HuH-7.5 (cell line): Measurements from ENCODE around the gene POU3F3.
A peak's percentile ranks its signal among the peaks of the same experiment; 100 is the strongest.

ENCODE experiments used
- DNase-seq: peaks from one replicate; pipeline ENCODE4 v3.0.0; 2011; ENCODE audit warnings: low spot score

The POU3F3 gene

GRCh38 chr2:104847586-104848160 lies 6.2 kb upstream of the POU3F3 start:
- no peak for DNase-seq

GRCh38 chr2:104848526-104848925 lies 5.4 kb upstream of the POU3F3 start:
- no peak for DNase-seq

- no peak for DNase-seq
These were observed 4.8 kb upstream of the POU3F3 start for GRCh38 chr2:104849101-104849500.

GRCh38 chr2:104849618-104850141 lies 4.2 kb upstream of the POU3F3 start:
- DNase-seq, result peak; percentile 68

- no peak for DNase-seq
These were observed 3.3 kb upstream of the POU3F3 start for GRCh38 chr2:104850361-104851290.

- DNase-seq, result no peak
These were observed 2.4 kb upstream of the POU3F3 start for GRCh38 chr2:104851291-104852089.

GRCh38 chr2:104852090-104852666 lies 1.7 kb upstream of the POU3F3 start:
- DNase-seq, result no peak

GRCh38 chr2:104854498-104855220 lies 744 bp downstream of the POU3F3 start:
- DNase-seq, result no peak

- DNase-seq, result no peak
These were observed 1.5 kb downstream of the POU3F3 start for GRCh38 chr2:104855221-104856085.

- DNase-seq, result no peak
These were observed 2.4 kb downstream of the POU3F3 start for GRCh38 chr2:104856086-104856972.

GRCh38 chr2:104856973-104857261 lies 3.0 kb downstream of the POU3F3 start:
- DNase-seq, result no peak

GRCh38 chr2:104857262-104858005 lies 3.5 kb downstream of the POU3F3 start:
- no peak for DNase-seq

GRCh38 chr2:104858006-104858978 lies 4.4 kb downstream of the POU3F3 start:
- DNase-seq, result no peak

GRCh38 chr2:104859291-104859765 lies 5.4 kb downstream of the POU3F3 start:
- no peak for DNase-seq

GRCh38 chr2:104859766-104860450 lies 6.0 kb downstream of the POU3F3 start:
- DNase-seq, result no peak

GRCh38 chr2:104860451-104860790 lies 6.5 kb downstream of the POU3F3 start:
- DNase-seq, result no peak
